ENCODE data around the gene IGF1. TPM values are rescaled to one million over a fixed set of nuclear protein-coding genes. Genes with fewer than 3 reads are reported as not detected.

Gene IGF1
- total RNA-seq, 2 donors from 2014 or later = not detected

GRCh38 chr12:102350070-102350469 lies 130.3 kb downstream of the IGF1 start:
- 67 to 69% methylated on average over 1 of the region's 1 CpG for WGBS, 2 experiments (ENCODE audit: insufficient coverage in 1 of 2, insufficient read length in 1 of 2)
- Histone ChIP-seq H3K9ac (ENCODE audit: extremely low read depth, low read length, poor library complexity, severe bottlenecking) (no peak overlapping the region), H3K9me3 (ENCODE audit: control insufficient read depth, low read length) (peaks cover 14% of the 10 kb centered on the region), H3K27me3 (ENCODE audit: control insufficient read depth, insufficient read depth, low read length, poor library complexity, severe bottlenecking) (no peaks in the 10 kb centered on the region), H3K36me3 (ENCODE audit: control insufficient read depth, insufficient read depth, low read length) (no peaks in the 10 kb centered on the region), H3K4me3 (ENCODE audit: low read length) (no peak overlapping the region), H3K4me1 (ENCODE audit: control insufficient read depth, insufficient read depth, low read length) (no peaks in the 10 kb centered on the region), H3K27ac (ENCODE audit: low read depth, low read length) (no peak overlapping the region)
- no peak for TF ChIP-seq CTCF (conservative IDR thresholded peaks at IDR 0.05)
- no peaks in the 10 kb centered on the region for H3K4me1 Mint-ChIP-seq
- no peaks in the 10 kb centered on the region for H3K36me3 Mint-ChIP-seq (ENCODE audit: low read depth)
- no peak for DNase-seq
- peaks cover 30% of the 10 kb centered on the region for H3K9me3 Mint-ChIP-seq
- H3K27me3 Mint-ChIP-seq (ENCODE audit: insufficient read depth) = no peaks in the 10 kb centered on the region
- H3K27ac Mint-ChIP-seq = no peak overlapping the region
- no peak overlapping the region for H3K4me3 Mint-ChIP-seq

- no peaks in the 10 kb centered on the region for H3K4me1 ChIP-seq (ENCODE audit: control insufficient read depth, insufficient read depth, low read length)
- WGBS, 2 experiments (ENCODE audit: insufficient coverage in 1 of 2, insufficient read length in 1 of 2) = 91% methylated on average over 2 of the region's 2 CpGs; no CpG with 5 or more reads in 1 of the 2 experiments
- Mint-ChIP-seq H3K4me1 (no peaks in the 10 kb centered on the region), H3K36me3 (ENCODE audit: low read depth) (no peaks in the 10 kb centered on the region), H3K4me3 (no peak overlapping the region), H3K27me3 (ENCODE audit: insufficient read depth) (no peaks in the 10 kb centered on the region), H3K9me3 (peaks cover 21% of the 10 kb centered on the region), H3K27ac (no peak overlapping the region)
- no peaks in the 10 kb centered on the region for H3K36me3 ChIP-seq (ENCODE audit: control insufficient read depth, insufficient read depth, low read length)
- no peak for TF ChIP-seq CTCF (conservative IDR thresholded peaks at IDR 0.05)
- H3K9me3 ChIP-seq (ENCODE audit: control insufficient read depth, low read length) = peaks cover 19% of the 10 kb centered on the region
- no peak for DNase-seq
- no peaks in the 10 kb centered on the region for H3K27me3 ChIP-seq (ENCODE audit: control insufficient read depth, insufficient read depth, low read length, poor library complexity, severe bottlenecking)
- H3K9ac ChIP-seq (ENCODE audit: extremely low read depth, low read length, poor library complexity, severe bottlenecking) = no peak overlapping the region
- no peak overlapping the region for H3K27ac ChIP-seq (ENCODE audit: low read depth, low read length)
- H3K4me3 ChIP-seq (ENCODE audit: low read length) = no peak overlapping the region
Observed at GRCh38 chr12:102349079-102349478, 131.3 kb downstream of the IGF1 start.

- H3K4me3 ChIP-seq (ENCODE audit: low read length) = no peak overlapping the region
- H3K9me3 ChIP-seq (ENCODE audit: control insufficient read depth, low read length) = peaks cover 11% of the 10 kb centered on the region
- Mint-ChIP-seq H3K9me3 (peaks cover 12% of the 10 kb centered on the region), H3K4me3 (no peak overlapping the region), H3K27ac (no peak overlapping the region), H3K4me1 (peaks cover 5% of the 10 kb centered on the region), H3K36me3 (ENCODE audit: low read depth) (no peaks in the 10 kb centered on the region), H3K27me3 (ENCODE audit: insufficient read depth) (no peaks in the 10 kb centered on the region)
- no peak for DNase-seq
- no peak overlapping the region for H3K9ac ChIP-seq (ENCODE audit: extremely low read depth, low read length, poor library complexity, severe bottlenecking)
- no peaks in the 10 kb centered on the region for H3K36me3 ChIP-seq (ENCODE audit: control insufficient read depth, insufficient read depth, low read length)
- H3K27me3 ChIP-seq (ENCODE audit: control insufficient read depth, insufficient read depth, low read length, poor library complexity, severe bottlenecking) = no peaks in the 10 kb centered on the region
- no peak overlapping the region for H3K27ac ChIP-seq (ENCODE audit: low read depth, low read length)
- WGBS, 2 experiments (ENCODE audit: insufficient coverage in 1 of 2, insufficient read length in 1 of 2) = 89 to 100% methylated on average over 1 to 4 of the region's 4 CpGs
- no peak for TF ChIP-seq CTCF (conservative IDR thresholded peaks at IDR 0.05)
- no peaks in the 10 kb centered on the region for H3K4me1 ChIP-seq (ENCODE audit: control insufficient read depth, insufficient read depth, low read length)
Observed at GRCh38 chr12:102347811-102348210, 132.6 kb downstream of the IGF1 start.

Data from endodermal cell (in vitro differentiated cells).